Astrocyte (in vitro differentiated cells and primary cell): ENCODE results near the gene CRYBB2. TPM values are rescaled to one million over a fixed set of nuclear protein-coding genes. Genes with fewer than 3 reads are reported as not detected.

Source experiments
- total RNA-seq: library from RNA; stranded (reverse); gene quantifications from 2 replicates; pipeline ENCODE4 v1.2.1, GENCODE V29; 2021

Gene CRYBB2
- total RNA-seq, 1 donor from 2014 or later = not detected

Other genes with a start within 250 kb of the CRYBB2 start
- gene CRYBB3, start 19.8 kb upstream of the CRYBB2 start, total RNA-seq = 0.43 TPM in 1 of 2 replicates, not detected in the other